ENCODE results near the gene ARPC3. TPM values are rescaled to one million over a fixed set of nuclear protein-coding genes. Genes with fewer than 3 reads are reported as not detected.
A peak's percentile ranks its signal among the peaks of the same experiment; 100 is the strongest.

ARPC3 gene
- total RNA-seq (2021) (234 and 235 TPM in 2 replicates), Bru-seq, nascent RNA (percentile 89 among the genes with signal in this experiment), BruChase-seq, experiment 1, labeled RNA remaining after a 2-hour chase (percentile 87 among the genes with signal in this experiment), BruChase-seq, experiment 2, labeled RNA remaining after a 6-hour chase (percentile 95 among the genes with signal in this experiment)
- long read RNA-seq, transcript ARPC3-201 (7 exons, 1,014 nt): major isoform, 230 of 257 reads
- long read RNA-seq, partial matches to known transcripts: 16 of 257 reads
- long read RNA-seq, other reads (novel, unspliced or antisense): 11 of 257 reads

- peaks cover 25% of the 10 kb centered on the region for H3K36me3 ChIP-seq (ENCODE audit: insufficient read depth, low read length, poor library complexity, severe bottlenecking)
- H3K4me3 ChIP-seq (ENCODE audit: low read depth, low read length, poor library complexity, severe bottlenecking): peak within 1 kb of the TSS; percentile 100
- H3K4me1 ChIP-seq (ENCODE audit: insufficient read depth, low read length, poor library complexity, severe bottlenecking): no peaks in the 10 kb centered on the region
- DNase-seq (ENCODE audit: low spot score): peak; percentile 97
- intact Hi-C loops (cut with micrococcal nuclease; ENCODE audit: unreplicated experiment): loop anchor here (1.0 kb wide), 1 partner anchor 152 kb away; no protein-coding TSS in a partner anchor
- POLR2A ChIA-PET (ENCODE audit: low non-redundant PET): interaction anchor here (1.4 kb wide), 1 partner anchor 18 kb away, joined by 4 read pairs; the partner anchor contains the start of genes FAM216A and GPN3
- peak within 1 kb of the TSS; percentile 89 for H3K27ac ChIP-seq (ENCODE audit: low read depth, low read length, poor library complexity, severe bottlenecking)
- TF ChIP-seq, protein P1, sequence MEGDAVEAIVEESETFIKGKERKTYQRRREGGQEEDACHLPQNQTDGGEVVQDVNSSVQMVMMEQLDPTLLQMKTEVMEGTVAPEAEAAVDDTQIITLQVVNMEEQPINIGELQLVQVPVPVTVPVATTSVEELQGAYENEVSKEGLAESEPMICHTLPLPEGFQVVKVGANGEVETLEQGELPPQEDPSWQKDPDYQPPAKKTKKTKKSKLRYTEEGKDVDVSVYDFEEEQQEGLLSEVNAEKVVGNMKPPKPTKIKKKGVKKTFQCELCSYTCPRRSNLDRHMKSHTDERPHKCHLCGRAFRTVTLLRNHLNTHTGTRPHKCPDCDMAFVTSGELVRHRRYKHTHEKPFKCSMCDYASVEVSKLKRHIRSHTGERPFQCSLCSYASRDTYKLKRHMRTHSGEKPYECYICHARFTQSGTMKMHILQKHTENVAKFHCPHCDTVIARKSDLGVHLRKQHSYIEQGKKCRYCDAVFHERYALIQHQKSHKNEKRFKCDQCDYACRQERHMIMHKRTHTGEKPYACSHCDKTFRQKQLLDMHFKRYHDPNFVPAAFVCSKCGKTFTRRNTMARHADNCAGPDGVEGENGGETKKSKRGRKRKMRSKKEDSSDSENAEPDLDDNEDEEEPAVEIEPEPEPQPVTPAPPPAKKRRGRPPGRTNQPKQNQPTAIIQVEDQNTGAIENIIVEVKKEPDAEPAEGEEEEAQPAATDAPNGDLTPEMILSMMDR (conservative IDR thresholded peaks at IDR 0.05; ENCODE audit: low read depth, low read length): peak; percentile 93
- TF ChIP-seq EZH2 (IDR thresholded peaks at IDR 0.05; ENCODE audit: borderline replicate concordance, low read depth, low read length, poor library complexity, severe bottlenecking): no peak
- no peaks in the 10 kb centered on the region for H3K27me3 ChIP-seq (replicated peaks; ENCODE audit: insufficient read depth, low read depth, low read length, poor library complexity)
- TSS peak; percentile 69 for BruUV-seq (replicated peaks)
- H3K9me3 ChIP-seq (ENCODE audit: low read depth, low read length, poor library complexity, severe bottlenecking): no peaks in the 10 kb centered on the region
- CTCF ChIA-PET: interaction anchor here (0.5 to 2.0 kb wide), 9 partner anchors 18 to 561 kb away, joined by 3 to 21 read pairs (median 3); partner anchors contain the start of gene FAM216A
Observed at GRCh38 chr12:110449799-110450497, at the start of gene ARPC3. TSS of gene ARPC3 (minus strand) at chr12:110450337. CDS start at chr12:110450260, 77 bp downstream.

DNA sequence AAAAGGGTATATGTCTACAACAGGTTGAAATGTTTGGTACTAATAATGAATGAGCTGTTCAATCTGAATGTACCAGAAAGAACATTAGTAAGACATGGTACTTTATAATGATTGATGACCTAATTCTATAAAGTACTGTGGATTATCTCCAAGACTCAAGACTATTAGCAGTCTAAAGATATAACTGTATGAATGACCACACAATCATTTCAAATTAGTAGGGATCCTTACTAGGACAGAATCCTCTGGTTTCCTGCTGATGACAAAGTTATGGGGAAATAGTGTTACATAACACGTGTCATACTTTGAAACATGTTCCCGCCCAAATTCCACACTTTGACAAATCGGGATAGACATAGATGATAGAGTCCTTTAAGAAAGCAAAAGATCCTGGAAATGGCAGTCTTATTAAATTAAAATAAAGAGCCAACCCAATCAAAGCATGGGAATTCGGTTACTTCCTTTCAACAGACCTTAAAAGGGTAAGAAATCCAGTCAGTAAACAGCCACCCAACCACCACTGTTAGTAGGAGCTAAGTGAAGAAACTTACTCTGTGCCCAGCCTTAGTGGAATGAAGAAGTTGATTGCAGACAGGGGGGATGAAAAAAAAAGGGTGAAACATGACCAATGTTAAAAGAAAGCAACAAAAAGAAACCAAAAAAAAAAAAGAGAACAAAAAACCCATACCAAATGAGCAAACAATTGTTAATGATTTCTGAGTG lies 49.0 kb upstream of the ARPC3 start:
- Histone ChIP-seq H3K27ac (ENCODE audit: low read depth, low read length, poor library complexity, severe bottlenecking) (peak overlapping the region; percentile 78), H3K4me1 (ENCODE audit: insufficient read depth, low read length, poor library complexity, severe bottlenecking) (peaks cover 14% of the 10 kb centered on the region), H3K9me3 (ENCODE audit: low read depth, low read length, poor library complexity, severe bottlenecking) (no peaks in the 10 kb centered on the region), H3K36me3 (ENCODE audit: insufficient read depth, low read length, poor library complexity, severe bottlenecking) (peaks cover 23% of the 10 kb centered on the region), H3K4me3 (ENCODE audit: low read depth, low read length, poor library complexity, severe bottlenecking) (no peak overlapping the region), H3K27me3 (replicated peaks; ENCODE audit: insufficient read depth, low read depth, low read length, poor library complexity) (no peaks in the 10 kb centered on the region)
- ChIA-PET CTCF (interaction anchor here (0.7 kb wide), 1 partner anchor 655 kb away, joined by 3 read pairs; no protein-coding TSS in a partner anchor), POLR2A (ENCODE audit: low non-redundant PET) (no interaction called here)
- TF ChIP-seq, protein P1 (conservative IDR thresholded peaks at IDR 0.05; ENCODE audit: low read depth, low read length): no peak
- intact Hi-C loops (cut with micrococcal nuclease; ENCODE audit: unreplicated experiment): no loop called here
- DNase-seq (ENCODE audit: low spot score): peak; percentile 34
- no TSS peak for BruUV-seq (replicated peaks)

DNA sequence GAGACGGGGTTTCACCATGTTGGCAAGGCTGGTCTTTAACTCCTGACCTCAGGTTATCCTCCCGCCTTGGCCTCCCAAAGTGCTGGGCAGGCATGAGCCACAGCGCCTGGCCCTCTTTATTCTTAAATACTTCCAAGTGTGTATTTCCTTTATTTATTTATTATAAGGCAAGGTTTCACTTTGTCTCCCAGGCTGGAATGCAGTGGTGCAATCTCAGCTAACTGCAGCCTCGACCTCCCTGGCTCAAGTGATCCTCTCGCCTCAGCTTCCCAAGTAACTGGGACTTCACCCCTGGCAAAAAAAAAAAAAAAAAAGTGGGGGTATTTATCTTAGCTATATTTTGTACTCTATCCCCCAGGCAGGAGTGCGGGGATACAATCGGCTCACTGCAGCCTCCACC lies 25.3 kb upstream of the ARPC3 start:
- Histone ChIP-seq H3K27ac (ENCODE audit: low read depth, low read length, poor library complexity, severe bottlenecking) (no peak overlapping the region), H3K4me3 (ENCODE audit: low read depth, low read length, poor library complexity, severe bottlenecking) (no peak overlapping the region), H3K9me3 (ENCODE audit: low read depth, low read length, poor library complexity, severe bottlenecking) (no peaks in the 10 kb centered on the region), H3K27me3 (replicated peaks; ENCODE audit: insufficient read depth, low read depth, low read length, poor library complexity) (no peaks in the 10 kb centered on the region), H3K4me1 (ENCODE audit: insufficient read depth, low read length, poor library complexity, severe bottlenecking) (no peaks in the 10 kb centered on the region), H3K36me3 (ENCODE audit: insufficient read depth, low read length, poor library complexity, severe bottlenecking) (no peaks in the 10 kb centered on the region)
- intact Hi-C loops (cut with micrococcal nuclease; ENCODE audit: unreplicated experiment): no loop called here
- ChIA-PET CTCF (no interaction called here), POLR2A (ENCODE audit: low non-redundant PET) (no interaction called here)
- DNase-seq (ENCODE audit: low spot score): no peak
- TF ChIP-seq, protein P1 (conservative IDR thresholded peaks at IDR 0.05; ENCODE audit: low read depth, low read length): no peak
- no peak for TF ChIP-seq EZH2 (IDR thresholded peaks at IDR 0.05; ENCODE audit: borderline replicate concordance, low read depth, low read length, poor library complexity, severe bottlenecking)
- no TSS peak for BruUV-seq (replicated peaks)
